IgD-negative memory B cell (primary cell): ENCODE data around the gene CEACAM8. TPM values are rescaled to one million over a fixed set of nuclear protein-coding genes. Genes with fewer than 3 reads are reported as not detected.

ENCODE experiments used
- H3K27ac Mint-ChIP-seq, 3 donors: one replicate each; pipeline ENCODE4 v1.8.0; 2020 to 2022; ENCODE audit warnings: mild to moderate bottlenecking in 3 of 3, mixed read lengths in 3 of 3, moderate library complexity in 1 of 3
- H3K27me3 Mint-ChIP-seq: one replicate; pipeline ENCODE4 v1.8.0; 2021; ENCODE audit warnings: mixed read lengths
- H3K36me3 Mint-ChIP-seq: one replicate; pipeline ENCODE4 v1.8.0; 2020; ENCODE audit warnings: mild to moderate bottlenecking, mixed read lengths
- H3K4me1 Mint-ChIP-seq, 3 donors: one replicate each; pipeline ENCODE4 v1.8.0; 2020 to 2022; ENCODE audit warnings: mixed read lengths in 3 of 3, mild to moderate bottlenecking in 1 of 3
- H3K4me3 Mint-ChIP-seq, 4 donors: one replicate each; pipeline ENCODE4 v1.8.0; 2020 to 2022; ENCODE audit warnings: mild to moderate bottlenecking in 4 of 4, mixed read lengths in 4 of 4, moderate library complexity in 3 of 4
- H3K9me3 Mint-ChIP-seq, 3 donors: one replicate each; pipeline ENCODE4 v1.8.0; 2020 to 2021; ENCODE audit warnings: mixed read lengths in 3 of 3, mild to moderate bottlenecking in 1 of 3
- polyA plus RNA-seq: library from polyadenylated mRNA; unstranded; fragments of 300-500 nt; fragmentation: Illumina TruSeq; gene quantifications from one replicate; pipeline ENCODE4 v1.2.3, GENCODE V29; 2021

CEACAM8 gene
- polyA plus RNA-seq, 1 donor from 2014 or later = not detected

GRCh38 chr19:42596391-42597072 is 1.8 kb upstream of the CEACAM8 start:
- Mint-ChIP-seq H3K36me3 (no peaks in the 10 kb centered on the region), H3K27me3 (peaks cover 10% of the 10 kb centered on the region), H3K9me3 (no peaks in the 10 kb centered on the region), H3K27ac (no peak overlapping the region), H3K4me1 (peaks cover 0 to 2% (median 0%) of the 10 kb centered on the region in 3 donors), H3K4me3 (no peak overlapping the region)

- no peak overlapping the region for H3K4me3 Mint-ChIP-seq
- H3K9me3 Mint-ChIP-seq = no peaks in the 10 kb centered on the region
- H3K27me3 Mint-ChIP-seq = peaks cover 10% of the 10 kb centered on the region
- H3K4me1 Mint-ChIP-seq = peaks cover 0 to 2% (median 0%) of the 10 kb centered on the region in 3 donors
- H3K36me3 Mint-ChIP-seq = no peaks in the 10 kb centered on the region
- no peak overlapping the region for H3K27ac Mint-ChIP-seq
Measured at GRCh38 chr19:42595550-42596172, 937 bp upstream of the CEACAM8 start.

- Mint-ChIP-seq H3K27ac (no peak overlapping the region), H3K27me3 (no peaks in the 10 kb centered on the region), H3K36me3 (peaks cover 4% of the 10 kb centered on the region)
Measured at GRCh38 chr19:42589792-42590191, 4.9 kb downstream of the CEACAM8 start.

GRCh38 chr19:42584466-42584865 is 10.3 kb downstream of the CEACAM8 start:
- H3K9me3 Mint-ChIP-seq = peaks cover 0 to 1% (median 0%) of the 10 kb centered on the region in 3 donors
- H3K27ac Mint-ChIP-seq = no peak overlapping the region
- no peaks in the 10 kb centered on the region for H3K4me1 Mint-ChIP-seq
- H3K4me3 Mint-ChIP-seq = no peak overlapping the region
- peaks cover 5% of the 10 kb centered on the region for H3K27me3 Mint-ChIP-seq
- H3K36me3 Mint-ChIP-seq = peaks cover 2% of the 10 kb centered on the region

More at GRCh38 chr19:42589792-42590191, 4.9 kb downstream of the CEACAM8 start:
- H3K4me1 Mint-ChIP-seq = peaks cover 0 to under 1% (median 0%) of the 10 kb centered on the region in 3 donors
- no peak overlapping the region for H3K4me3 Mint-ChIP-seq
- H3K9me3 Mint-ChIP-seq = no peaks in the 10 kb centered on the region

GRCh38 chr19:42577016-42577415 is 17.7 kb downstream of the CEACAM8 start:
- Mint-ChIP-seq H3K27me3 (peaks cover 9% of the 10 kb centered on the region), H3K4me3 (no peak overlapping the region), H3K36me3 (no peaks in the 10 kb centered on the region), H3K27ac (no peak overlapping the region), H3K4me1 (peaks cover 8 to 22% (median 14%) of the 10 kb centered on the region in 3 donors), H3K9me3 (peaks cover 0 to 1% (median 0%) of the 10 kb centered on the region in 3 donors)

- H3K27ac Mint-ChIP-seq = no peak overlapping the region
- peaks cover 8 to 22% (median 14%) of the 10 kb centered on the region in 3 donors for H3K4me1 Mint-ChIP-seq
- H3K36me3 Mint-ChIP-seq = no peaks in the 10 kb centered on the region
- H3K9me3 Mint-ChIP-seq = peaks cover 0 to 1% (median 0%) of the 10 kb centered on the region in 3 donors
- H3K27me3 Mint-ChIP-seq = peaks cover 9% of the 10 kb centered on the region
- peak overlapping the region in 2 of 4 donors; percentile 30 to 55 for H3K4me3 Mint-ChIP-seq
Measured at GRCh38 chr19:42576241-42576640, 18.5 kb downstream of the CEACAM8 start.

GRCh38 chr19:42573642-42574041 is 21.1 kb downstream of the CEACAM8 start:
- H3K4me3 Mint-ChIP-seq = no peak overlapping the region
- peaks cover 9% of the 10 kb centered on the region for H3K27me3 Mint-ChIP-seq
- H3K4me1 Mint-ChIP-seq = peaks cover 8 to 22% (median 14%) of the 10 kb centered on the region in 3 donors
- no peak overlapping the region for H3K27ac Mint-ChIP-seq
- no peaks in the 10 kb centered on the region for H3K36me3 Mint-ChIP-seq
- no peaks in the 10 kb centered on the region for H3K9me3 Mint-ChIP-seq

GRCh38 chr19:42571116-42571515 is 23.6 kb downstream of the CEACAM8 start:
- peaks cover 9 to 18% (median 13%) of the 10 kb centered on the region in 3 donors for H3K4me1 Mint-ChIP-seq
- no peak overlapping the region for H3K4me3 Mint-ChIP-seq
- no peaks in the 10 kb centered on the region for H3K36me3 Mint-ChIP-seq
- H3K27me3 Mint-ChIP-seq = peaks cover 5% of the 10 kb centered on the region
- H3K27ac Mint-ChIP-seq = no peak overlapping the region
- no peaks in the 10 kb centered on the region for H3K9me3 Mint-ChIP-seq

GRCh38 chr19:42569193-42569592 is 25.5 kb downstream of the CEACAM8 start:
- H3K4me1 Mint-ChIP-seq = peaks cover 5 to 10% (median 7%) of the 10 kb centered on the region in 3 donors
- H3K27me3 Mint-ChIP-seq = peaks cover 4% of the 10 kb centered on the region
- H3K36me3 Mint-ChIP-seq = no peaks in the 10 kb centered on the region
- no peaks in the 10 kb centered on the region for H3K9me3 Mint-ChIP-seq
- H3K27ac Mint-ChIP-seq = no peak overlapping the region
- H3K4me3 Mint-ChIP-seq = no peak overlapping the region

- peaks cover 7 to 10% (median 9%) of the 10 kb centered on the region in 3 donors for H3K4me1 Mint-ChIP-seq
- H3K27me3 Mint-ChIP-seq = peaks cover 5% of the 10 kb centered on the region
- H3K36me3 Mint-ChIP-seq = no peaks in the 10 kb centered on the region
- no peaks in the 10 kb centered on the region for H3K9me3 Mint-ChIP-seq
- no peak overlapping the region for H3K27ac Mint-ChIP-seq
- H3K4me3 Mint-ChIP-seq = no peak overlapping the region
Measured at GRCh38 chr19:42568006-42568405, 26.7 kb downstream of the CEACAM8 start.

GRCh38 chr19:42567567-42567966 is 27.2 kb downstream of the CEACAM8 start:
- Mint-ChIP-seq H3K27ac (no peak overlapping the region), H3K4me1 (peaks cover 7 to 10% (median 9%) of the 10 kb centered on the region in 3 donors), H3K27me3 (peaks cover 5% of the 10 kb centered on the region), H3K9me3 (no peaks in the 10 kb centered on the region), H3K4me3 (peak overlapping the region in 1 of 4 donors; percentile 51), H3K36me3 (no peaks in the 10 kb centered on the region)

- Mint-ChIP-seq H3K4me3 (no peak overlapping the region), H3K36me3 (peaks cover 2% of the 10 kb centered on the region), H3K9me3 (peaks cover 0 to 2% (median 0%) of the 10 kb centered on the region in 3 donors), H3K27me3 (peaks cover 20% of the 10 kb centered on the region), H3K4me1 (peaks cover 7 to 10% (median 9%) of the 10 kb centered on the region in 3 donors), H3K27ac (no peak overlapping the region)
Measured at GRCh38 chr19:42563352-42564210, 31.1 kb downstream of the CEACAM8 start.

GRCh38 chr19:42561512-42561911 is 33.2 kb downstream of the CEACAM8 start:
- Mint-ChIP-seq H3K4me1 (peaks cover 0 to 4% (median 3%) of the 10 kb centered on the region in 3 donors), H3K9me3 (peaks cover 0 to 2% (median 0%) of the 10 kb centered on the region in 3 donors), H3K27me3 (peaks cover 32% of the 10 kb centered on the region), H3K36me3 (peaks cover 2% of the 10 kb centered on the region), H3K27ac (no peak overlapping the region), H3K4me3 (no peak overlapping the region)

- Mint-ChIP-seq H3K27me3 (peaks cover 38% of the 10 kb centered on the region), H3K9me3 (peaks cover 0 to 2% (median 0%) of the 10 kb centered on the region in 3 donors), H3K27ac (no peak overlapping the region), H3K4me1 (peaks cover 0 to 4% (median 3%) of the 10 kb centered on the region in 3 donors), H3K36me3 (peaks cover 2% of the 10 kb centered on the region), H3K4me3 (no peak overlapping the region)
Measured at GRCh38 chr19:42560731-42561130, 34.0 kb downstream of the CEACAM8 start.
